HUES64 (cell line): ENCODE results near the gene STAG2.
A peak's percentile ranks its signal among the peaks of the same experiment; 100 is the strongest.

Source experiments
- H3K27ac ChIP-seq: 2 replicates; pipeline ENCODE4 v1.7.0; 2013; ENCODE audit warnings: low read depth, low read length, inconsistent platforms
- H3K27me3 ChIP-seq: 2 replicates; pipeline ENCODE4 v1.6.1; 2013; ENCODE audit warnings: mild to moderate bottlenecking, low read length; ENCODE audit not compliant: insufficient read depth
- H3K36me3 ChIP-seq: 2 replicates; pipeline ENCODE4 v1.6.1; 2013; ENCODE audit warnings: mild to moderate bottlenecking, low read length; ENCODE audit not compliant: insufficient read depth
- H3K4me1 ChIP-seq: 2 replicates; pipeline ENCODE4 v1.6.1; 2013; ENCODE audit warnings: mild to moderate bottlenecking, low read length, moderate library complexity; ENCODE audit not compliant: insufficient read depth
- H3K4me3 ChIP-seq: 2 replicates; pipeline ENCODE4 v1.5.1; 2013; ENCODE audit warnings: mild to moderate bottlenecking, low read length, moderate library complexity
- H3K9ac ChIP-seq: 2 replicates; pipeline ENCODE4 v1.6.1; 2013; ENCODE audit warnings: mild to moderate bottlenecking, low read depth, low read length
- H3K9me3 ChIP-seq: 2 replicates; pipeline ENCODE4 v1.6.1; 2013; ENCODE audit warnings: low read depth, low read length; ENCODE audit not compliant: insufficient read depth
- WGBS: fragments of 150-250, 120-280 bp; methylation state at CpG from one replicate; pipeline ENCODE4 v1.1.7; 2013; ENCODE audit warnings: missing lambda C conversion rate; 5-methylcytosine and 5-hydroxymethylcytosine counted together

Gene STAG2

GRCh38 chrX:123959281-123960063 lies 2.0 kb upstream of the STAG2 start:
- H3K9ac ChIP-seq: peak overlapping the region; percentile 78
- H3K9me3 ChIP-seq: no peaks in the 10 kb centered on the region
- H3K27me3 ChIP-seq: no peaks in the 10 kb centered on the region
- peak overlapping the region; percentile 68; the same call in 1 of the 2 replicates for H3K27ac ChIP-seq
- H3K36me3 ChIP-seq: no peaks in the 10 kb centered on the region
- 3% methylated on average over 31 of the region's 35 CpGs for WGBS
- H3K4me3 ChIP-seq: peak overlapping the region; percentile 83
- H3K4me1 ChIP-seq: 0 out of 2 replicates have a peak, but pooled peaks cover 4% of the 10 kb centered on the region

- Histone ChIP-seq H3K27me3 (no peaks in the 10 kb centered on the region), H3K27ac (peak overlapping the region; percentile 100), H3K9ac (peak overlapping the region; percentile 100), H3K9me3 (no peaks in the 10 kb centered on the region), H3K4me1 (0 out of 2 replicates have a peak, but pooled peaks cover 4% of the 10 kb centered on the region), H3K36me3 (no peaks in the 10 kb centered on the region), H3K4me3 (peak overlapping the region; percentile 99)
- 0% methylated on average over 9 of the region's 13 CpGs for WGBS
Measured at GRCh38 chrX:123960956-123961267, 594 bp upstream of the STAG2 start.

GRCh38 chrX:123962006-123962467 lies 531 bp downstream of the STAG2 start:
- no peaks in the 10 kb centered on the region for H3K27me3 ChIP-seq
- H3K9me3 ChIP-seq: no peaks in the 10 kb centered on the region
- 0 out of 2 replicates have a peak, but pooled peaks cover 4% of the 10 kb centered on the region for H3K4me1 ChIP-seq
- peak overlapping the region; percentile 99 for H3K4me3 ChIP-seq
- no peaks in the 10 kb centered on the region for H3K36me3 ChIP-seq
- peak overlapping the region; percentile 99 for H3K9ac ChIP-seq
- H3K27ac ChIP-seq: peak overlapping the region; percentile 100
- whole genome bisulfite sequencing: under 1% methylated on average over 19 of the region's 23 CpGs

- Histone ChIP-seq H3K4me1 (0 out of 2 replicates have a peak, but pooled peaks cover 4% of the 10 kb centered on the region), H3K9ac (peak overlapping the region; percentile 99), H3K4me3 (peak overlapping the region; percentile 99), H3K27ac (peak overlapping the region; percentile 100), H3K36me3 (no peaks in the 10 kb centered on the region), H3K9me3 (no peaks in the 10 kb centered on the region), H3K27me3 (no peaks in the 10 kb centered on the region)
- 0% methylated on average over 21 of the region's 22 CpGs for WGBS
Measured at GRCh38 chrX:123962794-123963373, 1.4 kb downstream of the STAG2 start.

DNA sequence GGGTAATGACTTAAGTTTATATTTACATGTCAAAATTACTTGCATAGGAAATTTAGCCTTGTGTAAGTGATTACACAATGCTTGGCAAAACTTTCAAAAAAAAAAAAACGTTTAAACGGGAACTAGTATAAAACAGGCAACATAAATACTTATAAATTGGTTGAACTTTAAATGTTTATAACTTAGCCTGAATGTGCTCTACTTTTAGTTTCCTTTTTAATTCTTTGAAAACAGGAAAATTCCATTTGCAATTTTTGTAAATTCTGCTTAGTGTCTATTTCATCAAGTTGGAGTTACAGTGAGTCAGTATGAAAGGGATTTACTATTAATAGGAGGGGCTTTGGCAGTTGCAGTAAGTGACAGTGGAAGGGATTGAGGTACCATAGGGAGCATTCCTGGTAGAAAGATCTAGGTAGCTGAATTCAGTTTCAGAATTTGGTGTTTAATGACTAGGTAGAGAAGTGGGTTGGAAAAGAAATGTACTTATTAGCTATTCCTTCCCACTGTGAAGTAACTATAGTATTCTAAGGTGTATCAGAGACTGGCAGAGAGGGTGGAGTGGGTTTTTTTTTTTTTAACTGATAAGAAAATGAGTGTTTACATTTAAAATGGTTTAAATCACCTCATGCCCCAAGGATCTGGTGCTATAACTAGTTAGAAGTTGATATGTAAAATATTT lies 2.8 kb downstream of the STAG2 start:
- no peaks in the 10 kb centered on the region for H3K36me3 ChIP-seq
- 0 out of 2 replicates have a peak, but pooled peaks cover 4% of the 10 kb centered on the region for H3K4me1 ChIP-seq
- no CpG with 5 or more reads among the region's 2 CpGs for WGBS
- H3K27me3 ChIP-seq: no peaks in the 10 kb centered on the region
- H3K9me3 ChIP-seq: no peaks in the 10 kb centered on the region
- no peak overlapping the region for H3K27ac ChIP-seq
- peak overlapping the region; percentile 99 for H3K4me3 ChIP-seq
- H3K9ac ChIP-seq: no peak overlapping the region

DNA sequence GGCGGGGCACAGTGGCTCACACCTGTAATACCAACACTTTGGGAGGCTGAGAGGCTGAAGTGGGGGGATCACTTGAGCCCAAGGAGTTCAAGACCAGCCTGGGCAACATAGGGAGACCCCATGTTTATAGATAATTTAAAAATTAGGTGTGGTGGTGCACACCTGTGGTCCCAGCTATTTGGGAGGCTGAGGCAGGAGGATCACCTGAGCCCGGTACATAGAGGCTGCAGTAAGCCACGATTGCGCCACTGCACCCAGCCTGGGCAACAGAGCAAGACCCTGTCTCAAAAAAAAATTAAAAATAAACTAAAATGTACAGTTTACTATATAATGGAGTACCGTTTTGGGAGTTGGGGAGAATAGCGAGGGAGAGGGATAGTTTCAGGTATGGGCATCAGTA lies 4.2 kb downstream of the STAG2 start:
- 92% methylated on average over 6 of the region's 6 CpGs for WGBS

GRCh38 chrX:123967497-123967896 lies 6.0 kb downstream of the STAG2 start:
- no peaks in the 10 kb centered on the region for H3K9me3 ChIP-seq
- H3K27ac ChIP-seq: no peak overlapping the region
- H3K36me3 ChIP-seq: no peaks in the 10 kb centered on the region
- 0 out of 2 replicates have a peak, but pooled peaks cover 4% of the 10 kb centered on the region for H3K4me1 ChIP-seq
- no peak overlapping the region for H3K4me3 ChIP-seq
- no peak overlapping the region for H3K9ac ChIP-seq
- no peaks in the 10 kb centered on the region for H3K27me3 ChIP-seq
- 97% methylated on average over 3 of the region's 7 CpGs for WGBS

More for the DNA sequence above, 4.2 kb downstream of the STAG2 start:
- H3K27ac ChIP-seq: no peak overlapping the region
- H3K9me3 ChIP-seq: no peaks in the 10 kb centered on the region
- H3K4me1 ChIP-seq: 0 out of 2 replicates have a peak, but pooled peaks cover 4% of the 10 kb centered on the region
- no peaks in the 10 kb centered on the region for H3K36me3 ChIP-seq
- no peaks in the 10 kb centered on the region for H3K27me3 ChIP-seq
- H3K9ac ChIP-seq: no peak overlapping the region
- no peak overlapping the region for H3K4me3 ChIP-seq

DNA sequence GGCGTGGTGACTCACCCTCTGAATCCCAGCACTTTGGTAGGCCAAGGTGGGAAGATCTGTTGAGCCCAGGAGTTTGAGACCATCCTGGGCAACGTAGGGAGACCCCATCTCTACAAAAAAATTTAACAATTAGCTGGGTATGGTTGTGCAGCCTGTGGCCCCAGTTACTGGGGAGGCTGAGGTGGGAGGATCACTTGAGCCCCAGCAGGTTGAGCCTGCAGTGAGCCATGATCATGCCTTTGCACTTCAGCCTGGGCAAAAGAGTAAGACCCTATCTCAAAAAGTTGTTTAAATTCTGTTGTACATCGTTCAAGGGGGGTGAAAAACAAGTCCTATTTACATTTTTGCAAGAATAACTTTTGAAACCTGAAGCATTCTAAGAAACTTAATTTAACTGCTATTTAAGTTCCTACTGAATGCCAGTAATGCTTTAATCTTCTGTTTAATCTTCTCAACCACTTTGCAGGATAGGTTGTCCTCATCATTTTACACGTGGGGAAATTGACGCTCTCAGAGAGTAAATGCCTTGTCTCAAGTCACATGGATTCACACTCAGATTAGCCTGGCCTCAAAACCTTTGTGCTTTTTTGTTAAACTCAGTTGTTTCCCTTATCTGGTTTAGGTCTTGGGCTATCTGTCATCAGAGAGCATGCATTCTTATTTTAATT lies 7.0 kb downstream of the STAG2 start:
- H3K4me1 ChIP-seq: 0 out of 2 replicates have a peak, but pooled peaks cover 4% of the 10 kb centered on the region
- H3K27me3 ChIP-seq: no peaks in the 10 kb centered on the region
- no peaks in the 10 kb centered on the region for H3K9me3 ChIP-seq
- no peak overlapping the region for H3K9ac ChIP-seq
- no peak overlapping the region for H3K27ac ChIP-seq
- no peaks in the 10 kb centered on the region for H3K36me3 ChIP-seq
- 72% methylated on average over 4 of the region's 5 CpGs for WGBS
- no peak overlapping the region for H3K4me3 ChIP-seq

DNA sequence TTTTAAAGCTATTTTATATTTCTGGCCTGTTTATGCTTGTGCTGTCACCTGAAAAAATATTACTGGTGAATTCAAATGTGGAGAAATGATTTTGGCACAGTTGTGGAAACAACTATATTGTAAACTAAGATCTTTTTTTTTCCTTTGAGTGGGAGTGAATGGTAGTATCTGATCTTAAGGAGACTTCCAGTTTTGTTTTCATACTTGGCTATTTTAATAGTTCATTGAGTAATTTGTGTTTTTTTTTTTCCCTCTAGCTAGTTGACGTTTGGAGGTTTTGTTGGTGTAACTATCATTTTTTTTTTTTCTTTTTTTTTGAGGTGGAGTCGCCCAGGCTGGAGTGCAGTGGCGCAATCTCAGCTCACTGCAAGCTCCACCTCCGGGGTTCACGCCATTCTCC lies 10.5 kb downstream of the STAG2 start:
- 81% methylated on average over 4 of the region's 5 CpGs for WGBS
- H3K9me3 ChIP-seq: no peaks in the 10 kb centered on the region
- H3K4me1 ChIP-seq: no peaks in the 10 kb centered on the region

GRCh38 chrX:123973921-123974320 lies 12.4 kb downstream of the STAG2 start:
- Histone ChIP-seq H3K4me3 (no peak overlapping the region), H3K27ac (no peak overlapping the region), H3K9ac (no peak overlapping the region), H3K4me1 (no peaks in the 10 kb centered on the region), H3K36me3 (no peaks in the 10 kb centered on the region), H3K9me3 (no peaks in the 10 kb centered on the region), H3K27me3 (no peaks in the 10 kb centered on the region)
- 96% methylated on average over 2 of the region's 3 CpGs for WGBS

More for the DNA sequence above, 10.5 kb downstream of the STAG2 start:
- Histone ChIP-seq H3K27ac (no peak overlapping the region), H3K9ac (no peak overlapping the region), H3K4me3 (no peak overlapping the region), H3K27me3 (no peaks in the 10 kb centered on the region), H3K36me3 (no peaks in the 10 kb centered on the region)
